IPS DF 6.9 (cell line): ENCODE measurements around the gene RASGRF2.

Experiments used
- DNase-seq: peaks from one replicate; pipeline ENCODE4 v3.0.0-alpha.2; 2013; ENCODE audit warnings: low read depth, low spot score
- H3K27ac ChIP-seq: one replicate; pipeline ENCODE4 v1.5.1; 2013; ENCODE audit warnings: low read length, control low read depth
- H3K27me3 ChIP-seq: 2 replicates; pipeline ENCODE4 v1.6.1; 2013; ENCODE audit warnings: mild to moderate bottlenecking, low read length; ENCODE audit not compliant: control insufficient read depth, insufficient read depth
- H3K36me3 ChIP-seq: 2 replicates; pipeline ENCODE4 v1.6.1; 2013; ENCODE audit warnings: low read length; ENCODE audit not compliant: control insufficient read depth, insufficient read depth
- H3K4me1 ChIP-seq: 2 replicates; pipeline ENCODE4 v1.6.1; 2013; ENCODE audit warnings: low read length; ENCODE audit not compliant: control insufficient read depth, insufficient read depth
- H3K4me3 ChIP-seq: 2 replicates; pipeline ENCODE4 v1.5.1; 2013; ENCODE audit warnings: mild to moderate bottlenecking, low read length
- H3K9me3 ChIP-seq: 2 replicates; pipeline ENCODE4 v1.6.1; 2013; ENCODE audit warnings: low read length, inconsistent platforms; ENCODE audit not compliant: control insufficient read depth, insufficient read depth
- WGBS: extraction: QIAGEN DNeasy Blood & Tissue Kit; methylation state at CpG from one replicate; pipeline ENCODE4 v1.1.7; 2013; ENCODE audit warnings: mixed read lengths, missing lambda C conversion rate; ENCODE audit not compliant: insufficient read length, insufficient coverage; 5-methylcytosine and 5-hydroxymethylcytosine counted together

Gene RASGRF2

DNA sequence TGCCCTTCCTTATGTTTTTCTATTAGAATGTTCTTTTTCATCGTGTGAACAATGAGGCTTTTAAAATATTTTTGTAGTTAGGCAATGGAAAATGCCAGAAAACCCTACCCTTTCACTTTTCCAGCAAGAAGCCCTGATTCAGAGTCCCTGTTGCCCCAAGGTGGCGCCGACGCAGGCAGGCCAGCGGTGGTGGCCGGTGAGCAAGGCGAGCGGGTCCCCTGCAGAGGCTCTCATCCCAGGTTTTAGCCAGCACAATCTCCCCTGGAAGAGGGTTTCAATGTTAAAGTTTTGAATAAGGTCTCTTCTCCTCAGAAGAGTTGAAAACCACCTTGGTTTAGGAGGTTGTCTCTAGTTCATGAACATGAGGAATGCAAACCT lies 232.2 kb downstream of the RASGRF2 start:
- no peaks in the 10 kb centered on the region for H3K27me3 ChIP-seq
- no peak for DNase-seq
- H3K4me3 ChIP-seq: no peak overlapping the region
- H3K4me1 ChIP-seq: peaks cover 2% of the 10 kb centered on the region; the same call in 1 of the 2 replicates
- H3K9me3 ChIP-seq: no peaks in the 10 kb centered on the region
- 0 out of 2 replicates have a peak, but pooled peaks cover 3% of the 10 kb centered on the region for H3K36me3 ChIP-seq
- WGBS: no CpG with 5 or more reads among the region's 8 CpGs
- H3K27ac ChIP-seq: no peak overlapping the region

DNA sequence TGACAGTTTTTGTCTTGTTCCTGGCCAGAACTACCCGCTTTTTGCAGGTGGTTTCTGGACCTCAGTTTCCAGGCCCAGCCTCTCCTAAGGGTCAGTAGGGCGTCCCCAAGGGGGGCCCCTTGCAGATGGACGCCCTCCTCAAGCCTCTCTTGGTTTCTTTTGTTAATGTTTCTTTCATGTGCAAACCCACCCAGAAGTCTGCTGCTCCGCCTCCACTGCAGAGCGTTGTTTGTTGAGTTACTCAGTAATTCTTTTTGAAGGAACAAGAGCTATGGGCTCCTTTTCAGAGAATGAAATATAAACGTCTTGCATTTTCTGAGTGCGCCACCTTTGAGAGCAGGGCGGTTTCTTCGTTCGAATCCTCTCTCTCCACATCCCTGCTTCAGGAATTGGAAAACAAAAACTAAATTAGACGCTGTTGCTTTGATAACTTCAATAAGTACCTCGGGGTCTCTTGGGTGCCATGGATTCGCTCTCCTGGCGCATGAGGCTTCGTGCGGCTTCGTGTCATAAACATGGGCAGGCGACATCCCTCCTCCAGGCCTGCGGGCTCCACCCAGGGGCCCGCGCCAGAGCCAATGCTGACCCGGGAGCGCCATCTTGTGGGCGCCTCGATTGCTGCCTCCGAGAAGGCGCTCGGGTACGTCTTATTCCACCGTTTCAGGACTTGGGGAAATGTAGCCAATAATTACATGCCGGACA lies 234.6 kb downstream of the RASGRF2 start:
- Histone ChIP-seq H3K27me3 (no peaks in the 10 kb centered on the region), H3K27ac (no peak overlapping the region), H3K9me3 (no peaks in the 10 kb centered on the region), H3K4me3 (no peak overlapping the region), H3K4me1 (peaks cover 2% of the 10 kb centered on the region; the same call in 1 of the 2 replicates), H3K36me3 (no peaks in the 10 kb centered on the region)
- no CpG with 5 or more reads among the region's 31 CpGs for WGBS
- DNase-seq: peak; percentile 47

DNA sequence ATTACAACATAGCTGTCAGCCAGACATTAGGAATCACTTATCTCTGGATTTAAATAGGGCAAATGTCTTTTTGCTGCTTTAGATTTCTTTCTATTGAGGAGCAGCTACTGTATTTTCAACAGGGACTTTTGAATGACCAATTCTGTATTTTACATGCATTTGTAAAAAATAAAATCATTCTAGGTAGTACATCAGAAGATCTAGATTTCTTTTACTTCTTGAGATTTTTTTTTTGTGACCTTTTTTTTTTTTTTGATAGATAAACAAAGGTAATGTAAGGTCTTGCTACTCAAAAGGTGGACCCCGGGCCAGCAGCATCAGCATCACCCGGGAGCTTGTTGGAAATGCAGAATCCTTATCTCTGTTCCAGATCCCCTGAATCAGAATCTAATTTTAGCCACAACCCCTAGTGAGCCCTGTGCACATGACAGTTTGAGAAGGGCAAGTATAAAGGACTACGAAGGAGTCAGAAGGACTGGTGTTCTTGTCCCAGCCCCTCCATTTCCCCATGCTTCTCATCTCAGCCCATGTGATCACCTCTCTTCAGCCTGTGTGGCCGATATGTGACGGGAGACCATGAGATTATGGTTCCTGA lies 235.3 kb downstream of the RASGRF2 start:
- no peak for DNase-seq
- WGBS: no CpG with 5 or more reads among the region's 5 CpGs

DNA sequence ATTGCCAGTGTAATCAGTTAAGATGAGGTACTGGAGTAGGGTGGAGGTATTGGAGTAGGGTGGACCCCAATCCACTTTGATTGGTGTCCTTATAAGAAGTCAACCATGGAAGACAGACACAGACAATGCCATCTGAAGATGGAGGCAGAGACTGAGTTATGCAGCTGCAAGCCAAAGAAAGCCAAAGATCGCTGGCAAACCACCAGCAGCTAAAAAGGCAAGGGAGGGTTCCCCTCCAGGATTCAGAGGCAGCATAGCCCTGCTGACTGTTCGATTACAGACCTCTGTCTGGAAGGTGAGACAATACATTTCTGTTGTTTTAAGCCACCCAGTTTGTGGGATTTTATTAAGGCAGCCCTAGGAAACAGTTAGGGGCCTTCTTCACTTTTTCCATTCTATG lies 242.5 kb downstream of the RASGRF2 start:
- Histone ChIP-seq H3K36me3 (no peaks in the 10 kb centered on the region), H3K4me3 (no peak overlapping the region), H3K27me3 (no peaks in the 10 kb centered on the region), H3K9me3 (no peaks in the 10 kb centered on the region), H3K27ac (no peak overlapping the region), H3K4me1 (no peaks in the 10 kb centered on the region)
- no peak for DNase-seq
- WGBS: no CpG with 5 or more reads among the region's 2 CpGs

More for the DNA sequence above, 235.3 kb downstream of the RASGRF2 start:
- no peak overlapping the region for H3K4me3 ChIP-seq
- peaks cover 2% of the 10 kb centered on the region; the same call in 1 of the 2 replicates for H3K4me1 ChIP-seq
- H3K27me3 ChIP-seq: no peaks in the 10 kb centered on the region
- no peak overlapping the region for H3K27ac ChIP-seq
- no peaks in the 10 kb centered on the region for H3K36me3 ChIP-seq
- H3K9me3 ChIP-seq: no peaks in the 10 kb centered on the region

DNA sequence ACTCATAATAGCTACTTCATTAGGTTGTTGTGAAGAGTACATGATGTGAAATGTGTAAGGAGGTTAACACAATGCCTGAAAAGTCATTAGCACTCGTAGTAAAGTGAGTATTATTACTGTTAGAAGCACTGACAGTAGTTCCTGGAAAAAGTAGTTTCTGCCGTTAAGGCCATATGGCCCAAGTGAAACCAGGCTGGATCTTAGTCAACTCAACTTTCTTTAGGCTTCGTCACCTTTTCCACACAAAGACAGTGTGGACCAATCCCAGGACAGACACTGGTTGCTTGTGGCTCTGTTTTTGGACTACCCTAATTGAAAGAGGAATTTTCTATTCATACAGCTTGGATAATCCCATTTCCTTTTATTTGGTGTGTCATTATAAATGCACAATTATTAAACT lies 243.6 kb downstream of the RASGRF2 start:
- WGBS: no CpG with 5 or more reads among the region's 3 CpGs
- no peak for DNase-seq

DNA sequence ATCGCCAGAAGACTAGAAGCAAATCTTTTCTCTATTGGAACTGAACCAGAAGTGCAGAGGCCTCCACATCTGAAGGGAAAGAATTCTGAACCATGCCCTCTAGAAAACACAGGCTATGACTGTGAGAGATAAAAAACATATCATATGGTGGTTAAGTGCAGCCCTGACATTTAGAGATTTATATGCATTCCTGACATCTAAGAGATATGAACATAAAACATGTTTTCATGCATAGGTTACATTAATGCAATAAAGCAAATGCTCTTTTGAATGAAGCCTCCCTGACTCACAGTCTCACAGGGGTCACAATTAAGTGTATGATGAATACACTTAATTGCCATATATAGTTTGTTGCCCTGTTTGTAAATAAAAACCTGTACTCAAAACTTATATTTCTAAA lies 244.0 kb downstream of the RASGRF2 start:
- Histone ChIP-seq H3K36me3 (no peaks in the 10 kb centered on the region), H3K9me3 (no peaks in the 10 kb centered on the region), H3K4me1 (no peaks in the 10 kb centered on the region), H3K27me3 (no peaks in the 10 kb centered on the region), H3K27ac (no peak overlapping the region), H3K4me3 (no peak overlapping the region)
- no peak for DNase-seq
- no CpG with 5 or more reads among the region's 1 CpG for WGBS

More for the DNA sequence above, 243.6 kb downstream of the RASGRF2 start:
- H3K27me3 ChIP-seq: no peaks in the 10 kb centered on the region
- no peaks in the 10 kb centered on the region for H3K36me3 ChIP-seq
- no peaks in the 10 kb centered on the region for H3K4me1 ChIP-seq
- no peaks in the 10 kb centered on the region for H3K9me3 ChIP-seq
- H3K4me3 ChIP-seq: no peak overlapping the region
- no peak overlapping the region for H3K27ac ChIP-seq

DNA sequence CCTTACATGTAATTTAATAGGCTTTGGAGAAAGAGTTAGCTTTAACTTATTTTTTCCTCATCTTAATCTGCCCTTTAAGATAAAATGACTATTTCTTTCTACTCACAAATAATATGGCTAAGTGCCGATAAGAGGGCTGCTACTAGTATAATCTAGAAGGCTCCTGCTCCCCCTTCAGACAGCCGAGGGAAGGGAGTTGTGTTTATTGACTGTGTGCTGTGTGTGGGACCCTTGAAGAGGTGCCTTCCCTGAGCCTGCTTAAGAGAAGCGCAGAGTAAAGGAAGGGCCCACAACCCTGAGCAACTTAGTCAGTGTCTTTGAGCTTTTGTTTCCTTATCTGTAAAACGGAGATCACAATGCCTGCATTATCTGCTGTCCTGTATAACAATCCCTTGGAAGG lies 244.9 kb downstream of the RASGRF2 start:
- H3K27me3 ChIP-seq: no peaks in the 10 kb centered on the region
- no peaks in the 10 kb centered on the region for H3K4me1 ChIP-seq
- no peaks in the 10 kb centered on the region for H3K9me3 ChIP-seq
- H3K27ac ChIP-seq: no peak overlapping the region
- H3K36me3 ChIP-seq: no peaks in the 10 kb centered on the region
- no CpG with 5 or more reads among the region's 4 CpGs for WGBS
- no peak overlapping the region for H3K4me3 ChIP-seq
- no peak for DNase-seq

DNA sequence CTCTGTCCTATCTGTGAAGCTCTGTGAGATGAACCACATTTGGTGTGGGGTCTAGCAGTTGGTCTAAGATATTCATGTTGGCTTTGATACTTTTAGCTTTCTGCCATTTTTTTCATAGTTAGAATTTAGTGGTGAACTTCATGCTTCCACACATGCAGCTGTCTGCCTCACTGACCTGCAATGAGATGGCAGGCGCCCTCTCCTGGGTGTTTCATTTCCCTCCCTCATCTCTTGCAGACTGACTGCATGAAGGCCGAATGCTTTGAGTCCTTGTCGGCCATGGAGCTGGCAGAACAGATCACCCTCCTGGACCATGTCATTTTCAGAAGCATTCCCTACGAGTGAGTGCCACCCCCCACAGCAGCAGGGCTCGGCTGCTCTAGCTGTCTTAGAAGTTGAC lies 246.8 kb downstream of the RASGRF2 start:
- no peaks in the 10 kb centered on the region for H3K36me3 ChIP-seq
- no peaks in the 10 kb centered on the region for H3K4me1 ChIP-seq
- no peaks in the 10 kb centered on the region for H3K9me3 ChIP-seq
- H3K27ac ChIP-seq: no peak overlapping the region
- no peaks in the 10 kb centered on the region for H3K27me3 ChIP-seq
- no peak overlapping the region for H3K4me3 ChIP-seq
- no CpG with 5 or more reads among the region's 5 CpGs for WGBS
- DNase-seq: no peak

DNA sequence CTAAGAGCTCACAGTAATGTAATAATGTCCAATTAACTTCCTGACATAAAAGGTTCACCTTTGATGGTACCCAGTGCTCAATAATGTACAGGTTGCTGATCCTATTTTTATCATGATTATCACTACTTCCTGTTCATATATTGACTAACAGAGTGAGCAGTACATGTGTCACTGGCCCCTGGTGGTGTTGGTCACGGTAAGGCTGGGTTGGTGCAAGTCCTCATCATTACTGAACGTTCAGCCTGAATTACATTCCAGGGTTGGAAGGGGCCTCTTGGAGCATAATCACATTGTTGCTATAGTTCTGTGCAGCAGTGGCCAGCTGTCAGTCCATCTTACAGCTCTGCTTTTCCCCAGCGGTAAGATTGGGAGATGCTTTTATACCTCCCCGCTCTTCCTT lies 248.7 kb downstream of the RASGRF2 start:
- Histone ChIP-seq H3K36me3 (no peaks in the 10 kb centered on the region), H3K27me3 (no peaks in the 10 kb centered on the region), H3K4me3 (no peak overlapping the region), H3K9me3 (no peaks in the 10 kb centered on the region), H3K27ac (no peak overlapping the region), H3K4me1 (no peaks in the 10 kb centered on the region)
- WGBS: no CpG with 5 or more reads among the region's 4 CpGs
- no peak for DNase-seq

DNA sequence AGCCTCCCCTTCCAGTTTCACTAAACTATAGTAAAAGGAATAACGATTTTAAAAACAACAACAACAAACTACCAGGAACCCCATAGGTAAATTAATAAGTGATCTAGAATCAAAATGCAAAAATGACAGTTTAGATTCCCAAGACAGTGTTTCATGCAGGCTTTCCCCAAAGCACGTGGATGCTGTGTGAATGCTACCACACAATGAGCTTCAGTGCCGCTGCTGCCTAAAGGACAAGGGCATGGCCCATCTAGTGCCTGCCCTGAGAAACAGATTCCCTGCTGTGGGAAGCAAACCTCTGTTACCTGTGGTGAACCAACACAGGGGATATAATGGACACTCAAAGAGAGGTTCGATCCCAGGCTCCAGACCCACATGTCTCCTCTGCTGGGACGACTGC lies 249.2 kb downstream of the RASGRF2 start:
- no peak overlapping the region for H3K4me3 ChIP-seq
- WGBS: no CpG with 5 or more reads among the region's 5 CpGs
- no peaks in the 10 kb centered on the region for H3K4me1 ChIP-seq
- H3K36me3 ChIP-seq: 0 out of 2 replicates have a peak, but pooled peaks cover 2% of the 10 kb centered on the region
- no peaks in the 10 kb centered on the region for H3K27me3 ChIP-seq
- no peaks in the 10 kb centered on the region for H3K9me3 ChIP-seq
- H3K27ac ChIP-seq: no peak overlapping the region
- DNase-seq: no peak
